Omental fat pad (tissue), 4 donors: Measurements from ENCODE around the gene CHST10. TPM values are rescaled to one million over a fixed set of nuclear protein-coding genes. Genes with fewer than 3 reads are reported as not detected.
"Not testable (repeated sequence)": the region's sequence is repeated elsewhere in the genome, so short reads cannot be mapped to it uniquely, and the experiment has no call there.

ENCODE experiments used
- ATAC-seq: fragments of 150-250 bp; one replicate; pipeline ENCODE4 v1.9.1; 2016; ENCODE audit warnings: mild to moderate bottlenecking, moderate library complexity; ENCODE audit not compliant: low FRiP score
- DNase-seq: peaks from one replicate; pipeline ENCODE4 v3.0.0-alpha.2; 2019; ENCODE audit warnings: low spot score
- total RNA-seq, 4 donors: library from RNA; depleted of rRNA; stranded (reverse); fragments of >200 nt; gene quantifications; one replicate each; pipeline ENCODE4 v1.1.0, GENCODE V29; 2016
- TF ChIP-seq, protein P1 (sequence below), 3 donors: fragments of 450-650 bp; IDR thresholded peaks; one replicate each; pipeline ENCODE4 v1.5.1; 2016 to 2017; ENCODE audit warnings: antibody characterized with exemption in 3 of 3, mild to moderate bottlenecking in 3 of 3, moderate library complexity in 2 of 3

CHST10 gene
- total RNA-seq, 4 donors from 2014 or later = 6.9 to 13.2 (median 9.5) TPM

DNA sequence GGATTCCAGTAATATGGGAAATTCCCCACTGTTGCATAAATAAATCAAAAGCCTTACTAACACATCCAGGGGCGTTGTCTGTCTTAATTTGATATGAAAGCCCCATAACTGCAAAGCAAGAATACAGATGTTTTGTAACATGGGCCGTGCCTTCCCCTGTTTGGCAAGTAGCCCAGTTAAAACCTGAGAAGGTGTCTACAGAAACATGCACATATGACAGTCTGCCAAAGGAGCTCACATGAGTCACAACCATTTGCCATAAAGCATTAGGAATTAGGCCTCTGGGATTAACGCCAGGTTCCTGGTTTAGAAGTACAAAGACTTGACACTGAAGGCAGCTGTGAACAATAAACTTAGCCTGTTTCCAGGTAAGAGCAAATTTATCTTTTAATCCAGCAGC is 52.0 kb downstream of the CHST10 start:
- TF ChIP-seq, protein P1, sequence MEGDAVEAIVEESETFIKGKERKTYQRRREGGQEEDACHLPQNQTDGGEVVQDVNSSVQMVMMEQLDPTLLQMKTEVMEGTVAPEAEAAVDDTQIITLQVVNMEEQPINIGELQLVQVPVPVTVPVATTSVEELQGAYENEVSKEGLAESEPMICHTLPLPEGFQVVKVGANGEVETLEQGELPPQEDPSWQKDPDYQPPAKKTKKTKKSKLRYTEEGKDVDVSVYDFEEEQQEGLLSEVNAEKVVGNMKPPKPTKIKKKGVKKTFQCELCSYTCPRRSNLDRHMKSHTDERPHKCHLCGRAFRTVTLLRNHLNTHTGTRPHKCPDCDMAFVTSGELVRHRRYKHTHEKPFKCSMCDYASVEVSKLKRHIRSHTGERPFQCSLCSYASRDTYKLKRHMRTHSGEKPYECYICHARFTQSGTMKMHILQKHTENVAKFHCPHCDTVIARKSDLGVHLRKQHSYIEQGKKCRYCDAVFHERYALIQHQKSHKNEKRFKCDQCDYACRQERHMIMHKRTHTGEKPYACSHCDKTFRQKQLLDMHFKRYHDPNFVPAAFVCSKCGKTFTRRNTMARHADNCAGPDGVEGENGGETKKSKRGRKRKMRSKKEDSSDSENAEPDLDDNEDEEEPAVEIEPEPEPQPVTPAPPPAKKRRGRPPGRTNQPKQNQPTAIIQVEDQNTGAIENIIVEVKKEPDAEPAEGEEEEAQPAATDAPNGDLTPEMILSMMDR (IDR thresholded peaks at IDR 0.05) = no peak
- ATAC-seq = no peak

DNA sequence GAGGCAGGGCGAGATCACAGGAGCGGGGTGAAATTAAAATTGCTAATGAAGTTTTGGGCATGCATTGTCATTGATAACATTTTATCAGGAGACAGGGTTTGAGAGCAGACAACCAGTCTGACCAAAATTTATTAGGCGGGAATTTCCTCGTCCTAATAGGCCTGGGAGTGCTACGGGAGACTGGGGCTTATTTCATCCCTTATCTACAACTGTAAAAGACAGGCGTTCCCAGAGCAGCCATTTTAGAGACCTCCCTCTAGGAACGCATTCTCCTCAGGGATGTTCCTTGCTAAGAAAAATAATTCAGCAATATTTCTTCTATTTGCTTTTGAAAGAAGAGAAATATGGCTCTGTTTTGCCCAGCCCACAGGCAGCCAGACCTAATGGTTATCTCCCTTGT is 55.2 kb downstream of the CHST10 start:
- ATAC-seq = not testable (repeated sequence)

More for the DNA sequence above, 52.0 kb downstream of the CHST10 start:
- DNase-seq = no peak

DNA sequence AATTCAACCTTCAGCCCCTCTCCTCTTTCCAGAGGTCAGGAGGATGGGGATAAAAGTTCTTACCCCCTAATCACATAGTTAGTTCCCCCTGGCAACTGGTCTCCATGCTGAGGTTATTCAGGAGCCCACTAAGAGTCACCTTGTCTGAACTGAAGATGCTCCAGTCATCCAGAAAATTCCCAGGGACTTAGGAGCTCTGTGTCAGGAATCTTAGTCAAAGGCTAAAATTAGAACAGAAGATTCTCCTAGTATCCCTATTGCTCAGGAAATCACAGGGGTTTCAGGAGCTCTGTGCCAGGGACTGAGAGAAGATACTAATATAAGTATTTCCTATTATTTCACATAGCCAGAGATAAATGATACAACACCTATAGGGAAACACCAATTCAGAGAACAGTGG is 57.9 kb downstream of the CHST10 start:
- TF ChIP-seq, protein P1 (IDR thresholded peaks at IDR 0.05) = no peak
- ATAC-seq (no peak), DNase-seq (no peak)

More for the DNA sequence above, 55.2 kb downstream of the CHST10 start:
- DNase-seq = not testable (repeated sequence)

- ATAC-seq = no peak
- TF ChIP-seq, protein P1 (IDR thresholded peaks at IDR 0.05) = no peak
These were observed 58.9 kb downstream of the CHST10 start for GRCh38 chr2:100358554-100358953.

GRCh38 chr2:100352521-100352920 is 64.9 kb downstream of the CHST10 start:
- TF ChIP-seq, protein P1 (IDR thresholded peaks at IDR 0.05) = no peak
- ATAC-seq (no peak), DNase-seq (no peak)

More at GRCh38 chr2:100358554-100358953, 58.9 kb downstream of the CHST10 start:
- no peak for DNase-seq

- TF ChIP-seq, protein P1 (IDR thresholded peaks at IDR 0.05) = no peak
- no peak for DNase-seq
- no peak for ATAC-seq
These were observed 66.7 kb downstream of the CHST10 start for GRCh38 chr2:100350661-100351185.

GRCh38 chr2:100345144-100345543 is 72.3 kb downstream of the CHST10 start:
- DNase-seq, ATAC-seq: not testable (repeated sequence)

GRCh38 chr2:100344433-100344832 is 73.0 kb downstream of the CHST10 start:
- TF ChIP-seq, protein P1 (IDR thresholded peaks at IDR 0.05) = no peak
- DNase-seq (no peak), ATAC-seq (no peak)

DNA sequence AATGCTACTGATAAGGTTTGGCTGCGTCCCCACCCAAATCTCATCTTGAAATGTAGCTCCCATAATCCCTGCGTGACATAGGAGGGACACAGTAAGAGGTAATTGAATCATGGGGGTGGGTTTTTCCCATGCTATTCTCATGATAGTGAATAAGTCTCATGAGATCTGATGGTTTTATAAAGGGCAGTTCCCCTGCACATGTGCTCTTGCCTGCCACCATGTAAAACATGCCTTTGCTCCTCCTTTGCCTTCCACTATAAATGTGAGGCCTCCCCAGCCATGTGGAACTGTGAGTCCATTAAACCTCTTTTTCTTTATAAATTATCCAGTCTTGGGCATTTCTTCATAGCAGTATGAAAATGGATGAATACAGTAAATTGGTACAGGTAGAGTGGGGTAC is 75.0 kb downstream of the CHST10 start:
- not testable (repeated sequence) for ATAC-seq, DNase-seq
